Stimulated activated effector memory CD8-positive, alpha-beta T cell treated with anti-CD3 and anti-CD28 coated beads, Interleukin-12 subunit alpha, Interleukin-12 subunit beta, amount 100 ng/mL, for 72 hours (primary cell): ENCODE measurements around the gene ELMO1.

ENCODE experiments used
- ATAC-seq: fragments of 150-1000 bp; cut with Tn5 transposase; 2 replicates; pipeline ENCODE4 v1.10.0; 2021
- DNase-seq, 2 donors: peaks; one replicate each; pipeline ENCODE4 v3.0.0; 2021 to 2022; ENCODE audit warnings: low spot score in 2 of 2
- H3K27ac Mint-ChIP-seq: one replicate; pipeline ENCODE4 v1.8.0; 2022; ENCODE audit warnings: mild to moderate bottlenecking, mixed read lengths
- H3K36me3 Mint-ChIP-seq: one replicate; pipeline ENCODE4 v1.8.0; 2022; ENCODE audit warnings: mild to moderate bottlenecking, mixed read lengths
- H3K4me1 Mint-ChIP-seq: one replicate; pipeline ENCODE4 v1.8.0; 2022; ENCODE audit warnings: mixed read lengths
- H3K4me3 Mint-ChIP-seq: one replicate; pipeline ENCODE4 v1.8.0; 2022; ENCODE audit warnings: mild to moderate bottlenecking, mixed read lengths
- H3K9me3 Mint-ChIP-seq: one replicate; pipeline ENCODE4 v1.8.0; 2022; ENCODE audit warnings: mixed read lengths

ELMO1 gene

GRCh38 chr7:37390114-37390513 lies 58.5 kb downstream of the ELMO1 start:
- no peak for DNase-seq
- ATAC-seq = no peak
- H3K27ac Mint-ChIP-seq = no peak overlapping the region
- H3K4me1 Mint-ChIP-seq = peaks cover 39% of the 10 kb centered on the region
- H3K9me3 Mint-ChIP-seq = no peaks in the 10 kb centered on the region
- no peak overlapping the region for H3K4me3 Mint-ChIP-seq
- no peaks in the 10 kb centered on the region for H3K36me3 Mint-ChIP-seq

DNA sequence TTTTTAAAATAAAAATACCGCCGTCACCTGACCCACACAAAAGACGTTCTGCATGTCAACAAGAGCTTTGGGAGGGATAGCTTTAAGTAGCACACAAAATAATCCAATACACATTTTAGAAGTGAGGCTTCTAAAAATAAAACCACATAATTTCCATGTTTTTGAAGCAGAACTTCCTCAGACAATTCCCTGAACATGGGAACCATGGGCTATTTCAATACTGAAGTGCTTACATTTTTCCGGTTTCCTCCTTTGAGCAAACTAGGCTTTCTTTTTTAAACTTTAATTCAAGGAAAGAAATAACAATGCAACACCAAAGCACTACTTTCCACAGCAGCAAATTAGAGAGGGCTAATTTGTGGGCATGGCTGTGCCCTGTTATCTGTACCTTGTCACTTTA lies 59.9 kb downstream of the ELMO1 start:
- H3K4me1 Mint-ChIP-seq = peaks cover 28% of the 10 kb centered on the region
- no peaks in the 10 kb centered on the region for H3K9me3 Mint-ChIP-seq
- H3K4me3 Mint-ChIP-seq = no peak overlapping the region
- DNase-seq (no peak), ATAC-seq (no peak)
- H3K27ac Mint-ChIP-seq = no peak overlapping the region
- no peaks in the 10 kb centered on the region for H3K36me3 Mint-ChIP-seq

DNA sequence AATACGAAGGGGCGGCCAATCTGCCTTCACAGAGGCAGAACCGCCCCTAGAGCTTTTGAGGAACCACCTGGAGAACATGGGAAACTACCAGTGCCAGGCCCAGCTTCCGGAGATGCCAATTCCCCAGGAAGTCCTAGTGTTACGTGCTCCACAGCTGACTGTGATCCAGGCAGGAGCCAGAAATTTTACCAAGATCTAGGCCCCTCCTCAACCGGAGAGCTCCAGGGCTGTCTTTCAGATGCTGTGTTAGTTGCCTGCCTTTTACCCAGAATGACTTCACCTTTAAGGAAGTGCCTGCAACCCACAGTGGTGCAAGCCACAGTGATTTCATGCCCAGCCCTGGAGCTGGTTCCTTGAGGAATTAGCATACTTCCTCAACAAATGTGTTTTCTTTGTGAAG lies 62.9 kb downstream of the ELMO1 start:
- H3K4me3 Mint-ChIP-seq = no peak overlapping the region
- H3K36me3 Mint-ChIP-seq = no peaks in the 10 kb centered on the region
- ATAC-seq (no peak), DNase-seq (no peak)
- no peak overlapping the region for H3K27ac Mint-ChIP-seq
- peaks cover 9% of the 10 kb centered on the region for H3K4me1 Mint-ChIP-seq
- H3K9me3 Mint-ChIP-seq = no peaks in the 10 kb centered on the region

- Mint-ChIP-seq H3K4me3 (no peak overlapping the region), H3K9me3 (peaks cover 4% of the 10 kb centered on the region), H3K27ac (no peak overlapping the region), H3K36me3 (no peaks in the 10 kb centered on the region), H3K4me1 (peaks cover 25% of the 10 kb centered on the region)
- no peak for ATAC-seq
- DNase-seq = no peak
Measured at GRCh38 chr7:37382546-37383088, 66.0 kb downstream of the ELMO1 start.

GRCh38 chr7:37380831-37381230 lies 67.8 kb downstream of the ELMO1 start:
- H3K4me3 Mint-ChIP-seq = no peak overlapping the region
- H3K27ac Mint-ChIP-seq = no peak overlapping the region
- no peaks in the 10 kb centered on the region for H3K36me3 Mint-ChIP-seq
- DNase-seq = no peak
- peaks cover 32% of the 10 kb centered on the region for H3K4me1 Mint-ChIP-seq
- peaks cover 7% of the 10 kb centered on the region for H3K9me3 Mint-ChIP-seq
- no peak for ATAC-seq

- Mint-ChIP-seq H3K27ac (no peak overlapping the region), H3K36me3 (no peaks in the 10 kb centered on the region), H3K4me1 (peaks cover 32% of the 10 kb centered on the region), H3K4me3 (no peak overlapping the region), H3K9me3 (peaks cover 7% of the 10 kb centered on the region)
- no peak for ATAC-seq
- no peak for DNase-seq
Measured at GRCh38 chr7:37379546-37380277, 69.0 kb downstream of the ELMO1 start.

DNA sequence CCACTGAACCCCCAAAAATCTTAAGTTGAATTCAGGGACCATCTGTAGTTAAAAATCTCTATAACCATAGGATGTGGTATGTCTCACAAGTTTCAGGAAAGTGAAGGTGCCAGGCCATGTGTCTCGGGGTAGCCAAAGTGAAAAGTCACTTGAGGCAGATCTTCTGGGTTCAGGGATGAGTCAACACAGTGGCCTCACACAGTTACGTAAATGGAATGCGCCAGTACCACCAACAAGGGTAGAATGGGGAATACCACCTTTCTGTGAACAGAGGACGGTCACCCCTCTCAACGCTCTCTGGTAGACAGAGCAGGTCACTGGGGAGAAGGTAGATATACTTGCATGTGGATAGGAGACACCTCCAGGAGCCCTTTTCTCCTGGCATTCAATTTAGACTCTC lies 71.4 kb downstream of the ELMO1 start:
- Mint-ChIP-seq H3K4me3 (no peak overlapping the region), H3K27ac (peak overlapping the region; percentile 30)
- ATAC-seq = peak; percentile 86

GRCh38 chr7:37376386-37376785 lies 72.3 kb downstream of the ELMO1 start:
- Mint-ChIP-seq H3K27ac (peak overlapping the region; percentile 30), H3K4me3 (no peak overlapping the region), H3K9me3 (peaks cover 7% of the 10 kb centered on the region), H3K4me1 (peaks cover 48% of the 10 kb centered on the region), H3K36me3 (no peaks in the 10 kb centered on the region)
- peak; percentile 96 for ATAC-seq
- peak in 1 of 2 donors; percentile 75 for DNase-seq

More for the DNA sequence above, 71.4 kb downstream of the ELMO1 start:
- DNase-seq = peak in 1 of 2 donors; percentile 78
- Mint-ChIP-seq H3K4me1 (peaks cover 40% of the 10 kb centered on the region), H3K9me3 (peaks cover 7% of the 10 kb centered on the region), H3K36me3 (no peaks in the 10 kb centered on the region)

GRCh38 chr7:37372750-37373149 lies 75.9 kb downstream of the ELMO1 start:
- ATAC-seq = no peak
- peaks cover 39% of the 10 kb centered on the region for H3K4me1 Mint-ChIP-seq

DNA sequence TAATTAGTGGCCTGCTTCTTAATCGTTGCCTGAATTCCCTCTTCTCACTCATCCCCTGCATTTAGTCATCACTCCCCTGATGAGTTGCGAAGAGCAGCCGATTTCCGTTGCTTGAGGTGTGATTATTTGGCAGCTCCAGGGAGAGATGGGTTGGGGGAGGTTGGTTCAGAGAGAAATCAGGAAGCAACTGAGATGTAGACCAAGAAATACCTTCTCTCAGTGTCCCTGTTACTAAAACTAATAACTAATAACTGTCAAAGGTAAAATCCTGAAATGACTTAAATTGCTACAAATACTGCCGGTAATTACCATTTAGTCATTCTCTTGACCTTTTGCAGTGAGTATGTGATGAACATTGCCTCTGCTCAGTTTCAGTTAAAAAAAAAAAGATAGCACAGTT lies 76.9 kb downstream of the ELMO1 start:
- Mint-ChIP-seq H3K4me3 (peak overlapping the region; percentile 20), H3K4me1 (peaks cover 36% of the 10 kb centered on the region), H3K36me3 (no peaks in the 10 kb centered on the region), H3K27ac (no peak overlapping the region), H3K9me3 (peaks cover 3% of the 10 kb centered on the region)
- ATAC-seq (peak; percentile 65), DNase-seq (no peak)

More at GRCh38 chr7:37372750-37373149, 75.9 kb downstream of the ELMO1 start:
- Mint-ChIP-seq H3K36me3 (no peaks in the 10 kb centered on the region), H3K4me3 (no peak overlapping the region), H3K9me3 (peaks cover 3% of the 10 kb centered on the region), H3K27ac (no peak overlapping the region)
- no peak for DNase-seq

GRCh38 chr7:37369906-37370305 lies 78.8 kb downstream of the ELMO1 start:
- ATAC-seq (no peak), DNase-seq (no peak)
- H3K9me3 Mint-ChIP-seq = no peaks in the 10 kb centered on the region
- no peaks in the 10 kb centered on the region for H3K36me3 Mint-ChIP-seq
- peaks cover 44% of the 10 kb centered on the region for H3K4me1 Mint-ChIP-seq
- H3K27ac Mint-ChIP-seq = no peak overlapping the region
- H3K4me3 Mint-ChIP-seq = no peak overlapping the region

- DNase-seq (no peak), ATAC-seq (no peak)
- peaks cover 51% of the 10 kb centered on the region for H3K4me1 Mint-ChIP-seq
- H3K36me3 Mint-ChIP-seq = no peaks in the 10 kb centered on the region
- H3K9me3 Mint-ChIP-seq = no peaks in the 10 kb centered on the region
- H3K4me3 Mint-ChIP-seq = no peak overlapping the region
- H3K27ac Mint-ChIP-seq = no peak overlapping the region
Measured at GRCh38 chr7:37368540-37368939, 80.1 kb downstream of the ELMO1 start.

DNA sequence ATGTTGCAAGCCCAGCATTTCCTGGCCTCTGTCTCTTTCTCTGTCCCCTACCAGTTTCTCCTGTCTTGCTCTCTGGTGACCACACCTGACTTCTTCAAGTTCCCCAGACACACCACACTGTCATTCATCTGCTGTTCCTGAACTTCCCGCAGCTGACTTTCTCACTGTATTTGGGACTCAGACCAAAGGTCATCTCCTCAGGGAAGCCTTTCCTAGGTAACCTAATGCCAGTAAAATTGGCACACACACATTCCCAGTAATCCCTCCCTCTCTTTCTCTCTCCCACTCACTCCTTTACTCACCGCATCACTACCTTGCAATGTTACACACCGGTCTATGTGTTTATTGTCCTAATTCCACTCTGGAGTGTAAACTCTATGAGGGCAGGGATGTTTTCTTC lies 81.7 kb downstream of the ELMO1 start:
- no peaks in the 10 kb centered on the region for H3K9me3 Mint-ChIP-seq
- ATAC-seq = no peak
- DNase-seq = no peak
- H3K36me3 Mint-ChIP-seq = no peaks in the 10 kb centered on the region
- no peak overlapping the region for H3K4me3 Mint-ChIP-seq
- H3K27ac Mint-ChIP-seq = no peak overlapping the region
- H3K4me1 Mint-ChIP-seq = peaks cover 55% of the 10 kb centered on the region

- H3K9me3 Mint-ChIP-seq = no peaks in the 10 kb centered on the region
- DNase-seq (no peak), ATAC-seq (peak; percentile 27)
- H3K36me3 Mint-ChIP-seq = no peaks in the 10 kb centered on the region
- peaks cover 49% of the 10 kb centered on the region for H3K4me1 Mint-ChIP-seq
- no peak overlapping the region for H3K27ac Mint-ChIP-seq
- H3K4me3 Mint-ChIP-seq = no peak overlapping the region
Measured at GRCh38 chr7:37366445-37366844, 82.2 kb downstream of the ELMO1 start.

- H3K9me3 Mint-ChIP-seq = no peaks in the 10 kb centered on the region
- H3K4me3 Mint-ChIP-seq = no peak overlapping the region
- no peaks in the 10 kb centered on the region for H3K36me3 Mint-ChIP-seq
- H3K27ac Mint-ChIP-seq = no peak overlapping the region
- peak; percentile 92 for ATAC-seq
- H3K4me1 Mint-ChIP-seq = peaks cover 49% of the 10 kb centered on the region
- DNase-seq = no peak
Measured at GRCh38 chr7:37365405-37365804, 83.3 kb downstream of the ELMO1 start.

- H3K36me3 Mint-ChIP-seq = no peaks in the 10 kb centered on the region
- H3K4me3 Mint-ChIP-seq = no peak overlapping the region
- H3K9me3 Mint-ChIP-seq = no peaks in the 10 kb centered on the region
- no peak overlapping the region for H3K27ac Mint-ChIP-seq
- no peak for DNase-seq
- ATAC-seq = no peak
- peaks cover 49% of the 10 kb centered on the region for H3K4me1 Mint-ChIP-seq
Measured at GRCh38 chr7:37364856-37365255, 83.8 kb downstream of the ELMO1 start.
